ENCODE measurements around the gene MIAT.

MIAT gene

DNA sequence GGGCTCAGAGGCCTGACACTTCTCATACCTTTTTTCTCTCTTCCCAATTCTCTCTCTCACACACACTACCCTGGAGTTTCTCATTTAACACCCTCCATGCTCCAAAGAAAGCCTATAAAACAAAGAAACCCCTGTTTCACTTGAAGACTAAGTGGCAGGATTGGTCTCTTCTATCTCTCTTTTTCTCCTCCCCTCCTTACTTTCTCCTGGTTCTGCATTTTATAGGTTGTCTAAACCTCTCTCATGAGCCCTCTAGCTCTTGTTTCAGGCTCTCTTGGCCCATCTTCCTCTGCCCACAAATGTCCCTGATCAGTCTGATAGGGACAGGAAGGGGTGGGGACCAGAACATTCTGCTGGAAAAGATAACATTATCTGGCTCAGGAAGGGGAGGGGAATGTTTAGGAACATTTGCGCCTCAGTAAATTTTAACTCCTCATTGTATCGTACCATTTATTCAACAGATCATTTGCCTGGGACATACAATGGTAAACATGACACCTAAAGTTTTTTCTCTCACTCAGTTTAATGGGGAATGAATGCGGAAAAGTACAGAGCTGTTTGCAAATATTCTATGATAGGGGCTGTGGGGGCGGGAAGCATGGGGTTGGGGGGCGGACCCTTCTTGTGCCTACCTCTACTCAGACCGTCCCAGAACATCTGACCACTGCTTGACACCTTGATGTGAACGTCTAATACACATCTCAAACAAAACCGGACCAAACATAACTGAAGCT, 24.8 kb upstream of the MIAT start:
- no peak for DNase-seq

- DNase-seq: no peak
Observed at GRCh38 chr22:26634189-26634588, 23.2 kb upstream of the MIAT start.

GRCh38 chr22:26635117-26635516, 22.3 kb upstream of the MIAT start:
- DNase-seq: no peak

GRCh38 chr22:26636296-26636695, 21.1 kb upstream of the MIAT start:
- no peak for DNase-seq

- DNase-seq: no peak
Observed at GRCh38 chr22:26642465-26643417, 14.6 kb upstream of the MIAT start.

DNA sequence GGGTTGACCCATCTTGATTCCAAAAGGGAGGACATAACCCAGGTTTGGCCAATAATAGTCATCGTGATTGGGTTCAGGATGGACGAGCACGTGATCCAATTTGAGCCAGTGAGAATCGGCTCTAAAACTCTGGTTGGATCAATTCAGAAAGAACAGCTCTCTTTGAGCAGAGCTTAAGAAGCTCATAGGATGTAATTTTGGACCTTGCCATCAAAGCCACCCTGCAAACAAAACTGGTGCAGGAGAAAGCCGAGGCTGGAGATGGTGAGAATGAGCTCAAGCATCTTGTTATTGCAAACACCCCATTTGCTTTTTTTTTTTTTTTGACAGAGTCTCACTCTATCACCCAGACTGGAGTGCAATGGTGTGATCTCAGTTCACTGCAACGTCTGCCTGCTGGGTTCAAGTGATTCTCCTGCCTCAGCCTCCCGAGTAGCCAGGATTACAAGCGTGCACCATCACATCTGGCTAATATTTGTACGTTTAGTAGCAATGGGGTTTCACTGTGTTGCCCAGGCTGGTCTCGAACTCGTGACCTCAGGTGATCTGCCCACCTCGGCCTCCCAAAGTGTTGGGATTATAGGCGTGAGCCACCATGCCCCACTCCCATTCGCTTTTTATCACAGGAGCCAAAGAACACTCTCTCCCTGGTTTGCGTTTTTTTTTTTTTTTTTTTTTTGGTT, 13.8 kb upstream of the MIAT start:
- DNase-seq: no peak

- no peak for DNase-seq
Observed at GRCh38 chr22:26646158-26646557, 11.2 kb upstream of the MIAT start.

- no peak for DNase-seq
Observed at GRCh38 chr22:26648011-26648497, 9.3 kb upstream of the MIAT start.

- DNase-seq: no peak
Observed at GRCh38 chr22:26648528-26649388, 8.6 kb upstream of the MIAT start.

- DNase-seq: no peak
Observed at GRCh38 chr22:26650722-26651421, 6.5 kb upstream of the MIAT start.

DNA sequence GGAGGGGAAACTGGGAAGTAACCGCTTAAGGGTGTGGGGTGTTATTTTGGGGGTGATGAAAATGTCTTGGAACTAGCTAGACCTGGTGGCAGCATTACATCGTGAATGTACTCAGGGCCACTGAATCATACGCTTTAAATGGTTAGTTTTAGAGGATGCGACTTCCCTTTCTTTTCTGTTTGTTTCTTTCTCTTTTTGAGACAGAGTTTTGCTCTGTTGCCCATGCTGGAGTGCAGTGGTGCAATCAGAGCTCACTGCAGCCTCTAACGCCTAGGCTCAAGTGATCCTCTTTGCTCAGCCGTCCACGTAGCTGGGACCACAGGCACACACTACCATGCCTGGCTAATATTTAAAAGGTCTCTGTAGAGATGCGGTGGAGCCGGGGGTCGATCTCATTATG, 5.6 kb upstream of the MIAT start:
- DNase-seq: no peak

DNA sequence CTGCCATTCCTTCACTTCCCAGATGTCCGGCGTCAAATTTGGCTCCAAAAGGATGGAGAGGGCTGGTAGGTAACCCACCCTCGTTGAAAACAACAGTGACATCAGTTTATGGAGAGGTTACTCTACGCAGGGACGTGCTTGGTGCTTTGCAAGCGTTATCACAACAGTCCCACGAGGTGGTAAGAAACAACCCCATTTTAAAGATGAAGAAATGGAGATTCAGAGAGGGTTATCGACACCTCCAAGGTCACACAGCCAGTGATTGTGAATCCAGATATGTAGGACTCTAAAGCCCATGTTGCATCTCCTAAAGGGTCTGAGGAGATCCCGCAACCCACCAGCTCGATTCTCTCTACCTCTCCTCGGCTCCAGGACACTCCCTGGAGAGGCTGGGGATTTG, 773 bp downstream of the MIAT start:
- DNase-seq: no peak

GRCh38 chr22:26658671-26659478, 1.5 kb downstream of the MIAT start:
- no peak for DNase-seq

GRCh38 chr22:26660356-26660755, 3.0 kb downstream of the MIAT start:
- no peak for DNase-seq

DNA sequence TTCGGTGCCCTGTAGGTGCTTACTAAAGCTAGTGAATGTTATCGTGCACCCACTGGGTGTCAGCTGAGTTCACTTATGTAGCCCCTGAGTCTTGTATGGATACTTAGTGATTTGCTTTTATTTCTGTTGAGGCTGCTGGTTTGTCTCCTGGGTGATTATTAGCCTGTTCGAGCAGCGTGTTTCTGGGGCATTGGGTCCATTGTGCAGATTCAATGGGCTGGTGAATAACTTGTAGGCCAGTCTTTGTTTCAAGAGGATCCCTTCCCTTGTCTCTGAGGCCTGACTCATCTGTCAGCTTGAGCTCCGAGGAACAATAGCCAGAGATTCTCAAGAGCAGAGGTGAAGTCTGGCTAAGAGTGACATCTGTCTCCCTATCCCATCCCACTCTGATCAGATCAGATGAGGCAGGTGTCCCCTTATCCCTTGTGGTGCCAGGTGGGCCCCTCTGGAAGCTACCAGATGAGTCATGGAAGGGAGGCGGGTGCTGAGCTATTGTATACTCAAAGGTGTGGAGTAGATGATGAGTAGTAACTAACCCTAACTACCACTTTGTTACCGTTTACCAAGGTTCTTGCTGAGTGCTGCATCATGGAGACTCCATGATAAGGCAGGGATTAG, 3.7 kb downstream of the MIAT start:
- no peak for DNase-seq

DNA sequence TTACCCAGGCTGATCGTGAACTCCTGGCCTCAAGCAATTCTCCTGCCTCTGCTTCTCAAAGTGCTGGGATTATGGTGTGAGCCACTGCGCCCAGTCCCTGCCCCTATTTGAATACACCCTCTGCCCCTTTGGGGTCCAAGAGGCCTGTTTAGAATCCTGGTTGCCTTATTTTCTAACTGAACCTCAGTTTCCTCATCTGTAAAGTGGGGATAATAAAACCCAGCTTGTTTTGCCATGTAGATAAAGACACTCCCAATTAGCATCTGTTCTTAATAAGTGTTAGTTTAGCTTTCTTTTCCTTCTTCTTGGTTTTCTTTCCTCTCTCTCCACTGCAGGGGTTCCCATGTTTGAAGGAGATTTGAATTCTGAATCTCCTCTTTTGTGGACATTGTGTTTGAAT, 4.8 kb downstream of the MIAT start:
- no peak for DNase-seq

DNA sequence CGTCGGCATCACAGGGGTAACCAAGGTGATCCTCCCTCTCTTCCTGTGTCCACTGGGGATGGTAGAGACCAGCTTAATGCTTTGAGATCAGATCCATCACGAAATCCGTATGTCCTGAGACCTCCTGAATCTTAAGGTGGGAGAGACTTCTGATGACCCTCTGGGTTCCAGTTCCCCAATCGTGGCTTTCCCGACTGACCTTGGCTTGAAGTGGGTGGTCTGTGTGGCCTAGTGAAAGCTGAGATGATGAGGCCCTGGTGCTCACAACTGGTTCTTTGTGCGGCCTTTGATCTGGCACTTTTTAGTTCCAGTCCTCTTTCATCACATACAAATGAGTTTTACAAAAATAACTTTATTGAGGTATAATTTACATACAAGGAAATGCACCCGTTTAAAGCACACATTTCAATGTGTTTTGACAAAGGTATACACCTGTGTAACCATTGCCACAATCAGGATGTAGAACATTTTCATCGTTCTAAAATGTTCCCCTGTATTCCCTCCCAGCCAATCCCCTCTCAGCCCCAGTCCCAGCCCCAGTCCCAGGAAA, 6.1 kb downstream of the MIAT start:
- no peak for DNase-seq

DNA sequence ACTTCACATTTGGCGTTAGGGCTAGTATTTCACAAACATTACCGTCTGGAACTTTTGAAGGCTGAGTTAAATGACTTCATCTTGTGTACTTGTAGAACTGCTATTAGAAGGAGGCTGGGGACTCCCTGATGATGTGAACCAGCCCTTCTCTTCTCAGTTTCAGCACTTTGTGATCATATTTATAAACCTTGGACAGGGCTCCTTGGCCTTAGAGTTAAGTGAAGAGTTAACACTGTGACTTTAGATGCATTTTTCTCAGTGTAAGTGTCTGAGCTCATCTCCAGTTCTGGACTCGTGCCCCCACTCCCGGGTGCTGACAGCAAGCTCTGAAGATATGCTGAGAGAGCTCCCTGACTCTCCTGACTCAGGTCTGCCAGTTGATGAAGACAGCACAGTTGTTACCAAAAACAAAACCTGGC, 8.4 kb downstream of the MIAT start:
- DNase-seq: no peak

- no peak for DNase-seq
Observed at GRCh38 chr22:26667140-26667539, 9.8 kb downstream of the MIAT start.

- DNase-seq: no peak
Observed at GRCh38 chr22:26669060-26669481, 11.7 kb downstream of the MIAT start.

Measured in cerebellar nuclear complex (tissue), 1 donor.